Kidney (tissue), 14 donors: ENCODE data around the gene AFF3. TPM values are rescaled to one million over a fixed set of nuclear protein-coding genes. Genes with fewer than 3 reads are reported as not detected.

Experiments
- DNase-seq, 5 donors: peaks; one replicate each; pipeline ENCODE4 v3.0.0-alpha.2; 2013 to 2020
- FAIRE-seq: peaks from 2 replicates; lab custom pipeline; 2012; peaks lifted over from hg19 to GRCh38; lab: Jason Lieb, UNC
- H3K27ac ChIP-seq, 2 donors: one replicate each; pipeline ENCODE4 v1.7.0; 2013; ENCODE audit warnings: low read depth in 2 of 2, low read length in 2 of 2, inconsistent platforms in 1 of 2
- H3K27me3 ChIP-seq: one replicate; pipeline ENCODE4 v1.7.1; 2013; ENCODE audit warnings: low read length, inconsistent platforms; ENCODE audit not compliant: control insufficient read depth, insufficient read depth
- H3K36me3 ChIP-seq, 3 donors: one replicate each; pipeline versions ENCODE4 v1.7.0 to v1.7.1; 2013; ENCODE audit warnings: low read length in 3 of 3, control low read depth in 1 of 3, inconsistent platforms in 1 of 3; ENCODE audit not compliant: insufficient read depth in 3 of 3, control insufficient read depth in 2 of 3
- H3K4me1 ChIP-seq, 3 donors: one replicate each; pipeline versions ENCODE4 v1.7.0 to v1.7.1; 2013; ENCODE audit warnings: low read length in 3 of 3, inconsistent platforms in 1 of 3, low read depth in 1 of 3; ENCODE audit not compliant: control insufficient read depth in 2 of 3, insufficient read depth in 2 of 3
- H3K4me3 ChIP-seq, 3 donors: one replicate each; pipeline versions ENCODE4 v1.7.0 to v1.8.1; 2013; ENCODE audit warnings: low read length in 3 of 3, control low read depth in 1 of 3, inconsistent platforms in 1 of 3
- H3K9ac ChIP-seq, 3 donors: one replicate each; pipeline versions ENCODE4 v1.7.0 to v1.7.1; 2013; ENCODE audit warnings: low read length in 3 of 3, control low read depth in 1 of 3, inconsistent platforms in 1 of 3
- H3K9me3 ChIP-seq, 3 donors: one replicate each; pipeline versions ENCODE4 v1.7.0 to v1.7.1; 2013; ENCODE audit warnings: low read length in 3 of 3, control low read depth in 1 of 3, inconsistent platforms in 1 of 3; ENCODE audit not compliant: control insufficient read depth in 2 of 3, insufficient read depth in 1 of 3
- CTCF ChIP-seq: IDR thresholded peaks from 3 replicates; pipeline ENCODE4 v1.5.1; 2012; ENCODE audit warnings: mild to moderate bottlenecking, moderate library complexity, borderline replicate concordance; ENCODE audit not compliant: insufficient read depth; ENCODE audit errors: extremely low read depth
- intact Hi-C: fragments of 100-400 bp; cut with DNase I; formaldehyde crosslinking; loops from one replicate; pipeline ENCODE4 v1.11.1; 2022
- polyA plus RNA-seq: library from polyadenylated mRNA; stranded (reverse); fragments of 350-450 nt; fragmentation: Illumina TruSeq; extraction: RNeasy Lipid Tissue Mini Kit (QIAGEN cat#74804); gene quantifications from one replicate; pipeline ENCODE4 v1.2.3, GENCODE V29; 2014; ENCODE audit warnings: low read depth, low replicate concordance; ENCODE audit not compliant: insufficient read depth
- total RNA-seq: library from RNA; stranded (reverse); fragmentation: NEBNext Ultra II Directional; extraction: Animal tissue kit (Norgen Biotek cat#: 25700); gene quantifications from one replicate; pipeline ENCODE4 v1.2.1, GENCODE V29; 2021
- donor health status: control.
- donor health status: control.
- donor health status: control.
- donor health status: control.
- donor health status: control.
- donor health status: DM: yes; HTN: yes; CAD: no.
- donor health status: Normal renal cell carcinoma (clear cell type).

AFF3 gene
- total and polyA plus RNA-seq, 2 donors from 2014 or later: 0.65 to 11.0 TPM

DNA sequence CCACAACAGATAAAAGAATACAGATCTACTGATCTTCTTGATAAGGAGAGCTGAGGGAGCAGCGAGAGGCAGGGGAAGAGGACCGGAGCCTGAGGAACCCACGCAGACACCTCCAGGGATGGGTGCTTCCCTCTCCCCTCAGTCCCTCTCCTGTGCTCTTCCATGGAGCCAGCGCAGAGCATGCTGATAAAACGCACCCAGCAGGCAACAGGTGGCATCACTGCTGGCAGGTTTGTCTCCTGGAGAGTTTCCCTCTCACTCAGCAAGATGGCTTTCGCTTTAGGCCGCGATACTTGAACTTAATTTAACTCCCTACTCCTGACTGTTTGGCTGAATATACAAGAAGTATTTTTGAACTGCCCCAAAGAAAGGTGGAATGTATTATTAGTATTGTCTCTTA lies 489.5 kb downstream of the AFF3 start:
- Histone ChIP-seq H3K9ac (no peak overlapping the region), H3K27ac (no peak overlapping the region), H3K36me3 (no peaks in the 10 kb centered on the region), H3K4me1 (no peaks in the 10 kb centered on the region), H3K27me3 (no peaks in the 10 kb centered on the region), H3K4me3 (no peak overlapping the region), H3K9me3 (no peaks in the 10 kb centered on the region)
- intact Hi-C loops: no loop called here
- no peak for FAIRE-seq
- DNase-seq: no peak
- TF ChIP-seq CTCF: no peak

- H3K27ac ChIP-seq: no peak overlapping the region
- FAIRE-seq: no peak
- no peaks in the 10 kb centered on the region for H3K4me1 ChIP-seq
- H3K4me3 ChIP-seq: no peak overlapping the region
- H3K27me3 ChIP-seq: no peaks in the 10 kb centered on the region
- H3K9me3 ChIP-seq: no peaks in the 10 kb centered on the region
- intact Hi-C loops: no loop called here
- no peaks in the 10 kb centered on the region for H3K36me3 ChIP-seq
- DNase-seq: no peak
- TF ChIP-seq CTCF: no peak
- no peak overlapping the region for H3K9ac ChIP-seq
Measured at GRCh38 chr2:99651930-99652670, 490.3 kb downstream of the AFF3 start.

- no peak overlapping the region for H3K27ac ChIP-seq
Measured at GRCh38 chr2:99648906-99649789, 493.2 kb downstream of the AFF3 start.

More at GRCh38 chr2:99648906-99649789, 493.2 kb downstream of the AFF3 start:
- Histone ChIP-seq H3K36me3 (no peaks in the 10 kb centered on the region), H3K4me1 (peaks cover 0 to 2% (median 0%) of the 10 kb centered on the region in 3 donors), H3K9me3 (no peaks in the 10 kb centered on the region), H3K27me3 (no peaks in the 10 kb centered on the region), H3K9ac (no peak overlapping the region), H3K4me3 (no peak overlapping the region)
- intact Hi-C loops: no loop called here
- FAIRE-seq: no peak
- peak in 2 of 5 donors; percentile 36 to 63 for DNase-seq
- TF ChIP-seq CTCF: no peak
